OCI-LY1 (cell line): ENCODE measurements around the gene ARHGAP24.

Experiments used
- CTCF ChIP-seq: fragments of 200-600 bp; sonication (generic), shearing (Covaris generic); IDR thresholded peaks from 2 replicates; pipeline ENCODE4 v1.5.1; 2017; ENCODE audit warnings: mild to moderate bottlenecking, antibody characterized with exemption, low read length, moderate library complexity, mixed read lengths
- EZH2 ChIP-seq: fragments of 200-600 bp; sonication (generic), shearing (Covaris generic); IDR thresholded peaks from 2 replicates; pipeline ENCODE4 v1.8.0; 2017; ENCODE audit warnings: borderline replicate concordance, mixed run types, mild to moderate bottlenecking, antibody characterized with exemption, low read length, moderate library complexity, mixed read lengths

- TF ChIP-seq EZH2, result no peak
- TF ChIP-seq CTCF, result no peak
These were observed 478.2 kb downstream of the ARHGAP24 start for GRCh38 chr4:85952972-85953650.
